ENCODE data around the gene PRF1. TPM values are rescaled to one million over a fixed set of nuclear protein-coding genes. Genes with fewer than 3 reads are reported as not detected.

Gene PRF1
- total and polyA plus RNA-seq, 2 experiments from 2014 or later, result 0.13 TPM; not detected in 1

GRCh38 chr10:70584366-70584765 is 18.2 kb downstream of the PRF1 start:
- Mint-ChIP-seq H3K9me3 (no peaks in the 10 kb centered on the region), H3K27ac (no peak overlapping the region), H3K27me3 (ENCODE audit: insufficient read depth, low read depth, poor library complexity) (peaks cover 11% of the 10 kb centered on the region), H3K36me3 (ENCODE audit: low read depth) (no peaks in the 10 kb centered on the region), H3K4me1 (peaks cover 20% of the 10 kb centered on the region), H3K4me3 (no peak overlapping the region)
- peak; percentile 16 for ATAC-seq
- 0 out of 2 replicates have a peak overlapping the region, but pooled peaks have one; percentile 21 for H3K27ac ChIP-seq (ENCODE audit: low read depth)
- no peaks in the 10 kb centered on the region for H3K36me3 ChIP-seq (ENCODE audit: insufficient read depth)
- TF ChIP-seq REST (IDR thresholded peaks at IDR 0.05; ENCODE audit: unreplicated experiment) (no peak), ZNF114 (CRISPR knock-in tag; IDR thresholded peaks at IDR 0.05) (no peak), ETS1 (IDR thresholded peaks at IDR 0.05) (no peak), CREB1 (CRISPR knock-in tag; IDR thresholded peaks at IDR 0.05; ENCODE audit: low read depth) (no peak), EZH2phosphoT487 (IDR thresholded peaks at IDR 0.05; ENCODE audit: unreplicated experiment) (no peak), ZNF331 (CRISPR knock-in tag; IDR thresholded peaks at IDR 0.05; ENCODE audit: low read depth) (no peak), NANOG (IDR thresholded peaks at IDR 0.05; ENCODE audit: borderline replicate concordance) (no peak)
- TF ChIP-seq, protein P1, sequence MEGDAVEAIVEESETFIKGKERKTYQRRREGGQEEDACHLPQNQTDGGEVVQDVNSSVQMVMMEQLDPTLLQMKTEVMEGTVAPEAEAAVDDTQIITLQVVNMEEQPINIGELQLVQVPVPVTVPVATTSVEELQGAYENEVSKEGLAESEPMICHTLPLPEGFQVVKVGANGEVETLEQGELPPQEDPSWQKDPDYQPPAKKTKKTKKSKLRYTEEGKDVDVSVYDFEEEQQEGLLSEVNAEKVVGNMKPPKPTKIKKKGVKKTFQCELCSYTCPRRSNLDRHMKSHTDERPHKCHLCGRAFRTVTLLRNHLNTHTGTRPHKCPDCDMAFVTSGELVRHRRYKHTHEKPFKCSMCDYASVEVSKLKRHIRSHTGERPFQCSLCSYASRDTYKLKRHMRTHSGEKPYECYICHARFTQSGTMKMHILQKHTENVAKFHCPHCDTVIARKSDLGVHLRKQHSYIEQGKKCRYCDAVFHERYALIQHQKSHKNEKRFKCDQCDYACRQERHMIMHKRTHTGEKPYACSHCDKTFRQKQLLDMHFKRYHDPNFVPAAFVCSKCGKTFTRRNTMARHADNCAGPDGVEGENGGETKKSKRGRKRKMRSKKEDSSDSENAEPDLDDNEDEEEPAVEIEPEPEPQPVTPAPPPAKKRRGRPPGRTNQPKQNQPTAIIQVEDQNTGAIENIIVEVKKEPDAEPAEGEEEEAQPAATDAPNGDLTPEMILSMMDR (conservative IDR thresholded peaks at IDR 0.05; ENCODE audit: low read depth in 2 of 2), result no peak
- no peak for DNase-seq (ENCODE audit: low spot score)
- H3K79me2 ChIP-seq (replicated peaks; ENCODE audit: insufficient read depth), result no peaks in the 10 kb centered on the region
- H3K4me2 ChIP-seq, result no peak overlapping the region
- no peak overlapping the region for H3K4me3 ChIP-seq
- peaks cover 3% of the 10 kb centered on the region; the same call in 1 of the 2 replicates for H3F3A ChIP-seq (replicated peaks; ENCODE audit: low read depth)
- peaks cover 14% of the 10 kb centered on the region; the same call in 1 of the 2 replicates for H3K4me1 ChIP-seq (ENCODE audit: insufficient read depth)
- H2AFZ ChIP-seq, result no peak overlapping the region
- H3K27me3 ChIP-seq (ENCODE audit: insufficient read depth), result no peaks in the 10 kb centered on the region
- no peaks in the 10 kb centered on the region for H3K9me2 ChIP-seq (ENCODE audit: insufficient read depth)
- H4K20me1 ChIP-seq (replicated peaks; ENCODE audit: insufficient read depth), result no peaks in the 10 kb centered on the region

GRCh38 chr10:70583669-70584037 is 18.9 kb downstream of the PRF1 start:
- peaks cover 20% of the 10 kb centered on the region for H3K4me1 Mint-ChIP-seq
- Histone ChIP-seq H3F3A (replicated peaks; ENCODE audit: low read depth) (peaks cover 3% of the 10 kb centered on the region; the same call in 1 of the 2 replicates), H3K4me3 (no peak overlapping the region), H3K36me3 (ENCODE audit: insufficient read depth) (no peaks in the 10 kb centered on the region), H3K27me3 (ENCODE audit: insufficient read depth) (no peaks in the 10 kb centered on the region), H3K79me2 (replicated peaks; ENCODE audit: insufficient read depth) (no peaks in the 10 kb centered on the region), H3K4me2 (no peak overlapping the region), H2AFZ (no peak overlapping the region), H4K20me1 (replicated peaks; ENCODE audit: insufficient read depth) (no peaks in the 10 kb centered on the region), H3K9me2 (ENCODE audit: insufficient read depth) (no peaks in the 10 kb centered on the region), H3K27ac (ENCODE audit: low read depth) (no peak overlapping the region), H3K4me1 (ENCODE audit: insufficient read depth) (peaks cover 14% of the 10 kb centered on the region; the same call in 1 of the 2 replicates)
- no peak for ATAC-seq
- H3K27me3 Mint-ChIP-seq (ENCODE audit: insufficient read depth, low read depth, poor library complexity), result peaks cover 11% of the 10 kb centered on the region
- no peaks in the 10 kb centered on the region for H3K9me3 Mint-ChIP-seq
- no peak overlapping the region for H3K4me3 Mint-ChIP-seq
- DNase-seq (ENCODE audit: low spot score), result no peak
- no peaks in the 10 kb centered on the region for H3K36me3 Mint-ChIP-seq (ENCODE audit: low read depth)
- H3K27ac Mint-ChIP-seq, result no peak overlapping the region
- TF ChIP-seq CREB1 (CRISPR knock-in tag; IDR thresholded peaks at IDR 0.05; ENCODE audit: low read depth), result no peak
- no peak for TF ChIP-seq REST (IDR thresholded peaks at IDR 0.05; ENCODE audit: unreplicated experiment)
- TF ChIP-seq, protein P1 (conservative IDR thresholded peaks at IDR 0.05; ENCODE audit: low read depth in 2 of 2), result no peak
- TF ChIP-seq STAT1 (IDR thresholded peaks at IDR 0.05; ENCODE audit: unreplicated experiment), result no peak
- TF ChIP-seq ZNF114 (CRISPR knock-in tag; IDR thresholded peaks at IDR 0.05), result no peak
- TF ChIP-seq ETS1 (IDR thresholded peaks at IDR 0.05), result no peak
- TF ChIP-seq JUNB (IDR thresholded peaks at IDR 0.05; ENCODE audit: unreplicated experiment), result no peak
